ENCODE results near the gene CNTN4. TPM values are rescaled to one million over a fixed set of nuclear protein-coding genes. Genes with fewer than 3 reads are reported as not detected.

The CNTN4 gene
- total RNA-seq, 1 experiment from 2014 or later: 1.6 TPM

DNA sequence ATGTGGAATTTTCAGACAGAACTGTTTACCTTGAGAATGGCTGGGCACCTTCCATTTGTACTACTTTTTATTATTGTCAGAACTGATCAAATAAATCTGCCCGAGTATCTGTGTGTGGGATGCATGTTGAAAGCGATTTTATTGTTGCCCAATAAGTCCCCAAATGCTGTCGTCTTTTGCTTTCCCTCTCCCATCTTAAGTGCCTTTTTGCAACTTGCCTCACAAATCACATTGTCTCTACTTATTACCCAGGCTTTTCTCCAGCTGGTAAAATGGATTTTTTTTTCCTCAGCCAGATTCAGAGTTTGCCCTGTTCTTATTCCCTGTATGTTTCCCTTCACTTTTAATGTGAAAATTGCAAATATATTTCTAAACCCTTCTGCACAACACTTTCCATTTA lies 163.1 kb downstream of the CNTN4 start:
- no peak overlapping the region for H2BK15ac ChIP-seq (ENCODE audit: low read depth, low read length)
- H2BK12ac ChIP-seq (ENCODE audit: insufficient read length, low read depth, low read length): no peak overlapping the region
- H2BK20ac ChIP-seq (ENCODE audit: low read depth, low read length, poor library complexity, severe bottlenecking): no peak overlapping the region
- no peaks in the 10 kb centered on the region for H3K9me3 ChIP-seq (ENCODE audit: control insufficient read depth, low read depth, low read length)
- H4K91ac ChIP-seq (ENCODE audit: insufficient read length, low read depth, low read length): no peak overlapping the region
- H3K4me2 ChIP-seq (ENCODE audit: insufficient read depth, insufficient read length, low read length): no peak overlapping the region
- no CpG with 5 or more reads among the region's 3 CpGs for WGBS (ENCODE audit: extremely low coverage, insufficient read length, low lambda C conversion rate)
- no peak overlapping the region for H3T11ph ChIP-seq (ENCODE audit: low read length)
- H3K36me3 Mint-ChIP-seq (ENCODE audit: insufficient read depth in 1 of 3, low read depth in 3 of 3): no peaks in the 10 kb centered on the region
- H3K9ac ChIP-seq (ENCODE audit: extremely low read depth, insufficient read length, low read length): no peak overlapping the region
- no peak overlapping the region for H4K5ac ChIP-seq (ENCODE audit: insufficient read length, low read depth, low read length)
- peaks cover under 1 to 8% of the 10 kb centered on the region in 2 experiments; a peak in 2 of 5 replicates for H3K9me3 Mint-ChIP-seq
- H3K23me2 ChIP-seq (ENCODE audit: insufficient read length, low read depth, low read length, poor library complexity, severe bottlenecking): no peaks in the 10 kb centered on the region
- no peak overlapping the region for H2AK5ac ChIP-seq (ENCODE audit: insufficient read length, low read length)
- no peaks in the 10 kb centered on the region for H4K20me1 ChIP-seq (ENCODE audit: control insufficient read depth, insufficient read depth, insufficient read length)
- no peaks in the 10 kb centered on the region for H3K27me3 ChIP-seq (ENCODE audit: insufficient read depth, low read length)
- no peak overlapping the region for H3K23ac ChIP-seq (ENCODE audit: insufficient read length, low read depth, low read length)
- no peak for DNase-seq
- H3K4ac ChIP-seq (ENCODE audit: low read depth, low read length): no peak overlapping the region
- H3K27me3 Mint-ChIP-seq (ENCODE audit: low read depth): no peaks in the 10 kb centered on the region
- H2BK5ac ChIP-seq (ENCODE audit: insufficient read length, low read length): no peak overlapping the region
- no peak overlapping the region for H4K8ac ChIP-seq (replicated peaks; ENCODE audit: insufficient read length, low read depth, low read length)
- no peaks in the 10 kb centered on the region for H3K79me1 ChIP-seq (ENCODE audit: insufficient read depth, low read depth, low read length, poor library complexity, severe bottlenecking)
- H3K27ac Mint-ChIP-seq: no peak overlapping the region
- no peak overlapping the region for H2AFZ ChIP-seq (ENCODE audit: low read length)
- H3K27ac ChIP-seq (ENCODE audit: insufficient read length, low read depth, low read length): no peak overlapping the region
- H3K4me1 ChIP-seq (ENCODE audit: insufficient read depth, low read length): no peaks in the 10 kb centered on the region
- H3K4me1 Mint-ChIP-seq: 0 out of 4 replicates have a peak, but pooled peaks cover 0 to 5% of the 10 kb centered on the region in 2 experiments
- no peak overlapping the region for H2BK120ac ChIP-seq (ENCODE audit: low read depth, low read length, poor library complexity, severe bottlenecking)
- H3K4me3 Mint-ChIP-seq: no peak overlapping the region
- H3K79me2 ChIP-seq (ENCODE audit: insufficient read depth, low read length): no peaks in the 10 kb centered on the region
- H3K56ac ChIP-seq (ENCODE audit: insufficient read length, low read depth, low read length): no peak overlapping the region
- no peak overlapping the region for H3K18ac ChIP-seq (ENCODE audit: insufficient read length, low read depth, low read length)
- no peak overlapping the region for H3K14ac ChIP-seq (ENCODE audit: insufficient read depth, low read length)
- TF ChIP-seq, protein P1, sequence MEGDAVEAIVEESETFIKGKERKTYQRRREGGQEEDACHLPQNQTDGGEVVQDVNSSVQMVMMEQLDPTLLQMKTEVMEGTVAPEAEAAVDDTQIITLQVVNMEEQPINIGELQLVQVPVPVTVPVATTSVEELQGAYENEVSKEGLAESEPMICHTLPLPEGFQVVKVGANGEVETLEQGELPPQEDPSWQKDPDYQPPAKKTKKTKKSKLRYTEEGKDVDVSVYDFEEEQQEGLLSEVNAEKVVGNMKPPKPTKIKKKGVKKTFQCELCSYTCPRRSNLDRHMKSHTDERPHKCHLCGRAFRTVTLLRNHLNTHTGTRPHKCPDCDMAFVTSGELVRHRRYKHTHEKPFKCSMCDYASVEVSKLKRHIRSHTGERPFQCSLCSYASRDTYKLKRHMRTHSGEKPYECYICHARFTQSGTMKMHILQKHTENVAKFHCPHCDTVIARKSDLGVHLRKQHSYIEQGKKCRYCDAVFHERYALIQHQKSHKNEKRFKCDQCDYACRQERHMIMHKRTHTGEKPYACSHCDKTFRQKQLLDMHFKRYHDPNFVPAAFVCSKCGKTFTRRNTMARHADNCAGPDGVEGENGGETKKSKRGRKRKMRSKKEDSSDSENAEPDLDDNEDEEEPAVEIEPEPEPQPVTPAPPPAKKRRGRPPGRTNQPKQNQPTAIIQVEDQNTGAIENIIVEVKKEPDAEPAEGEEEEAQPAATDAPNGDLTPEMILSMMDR (conservative IDR thresholded peaks at IDR 0.05): no peak

Data from H9 (cell line).